GM12865 (cell line): ENCODE data around the gene NSUN7.

Experiments
- DNase-seq: peaks from one replicate; pipeline ENCODE4 v3.0.0; 2010; ENCODE audit warnings: low read depth
- H3K4me3 ChIP-seq: 2 replicates; pipeline ENCODE4 v1.5.1; 2011; ENCODE audit warnings: mild to moderate bottlenecking, low read depth, low read length, control low read depth
- TF ChIP-seq, protein P1 (sequence below): IDR thresholded peaks from 2 replicates; pipeline ENCODE4 v1.5.1; 2011; ENCODE audit warnings: low read length, control low read depth, low read depth, inconsistent platforms; ENCODE audit not compliant: insufficient read depth; ENCODE audit errors: missing control alignments

NSUN7 gene

DNA sequence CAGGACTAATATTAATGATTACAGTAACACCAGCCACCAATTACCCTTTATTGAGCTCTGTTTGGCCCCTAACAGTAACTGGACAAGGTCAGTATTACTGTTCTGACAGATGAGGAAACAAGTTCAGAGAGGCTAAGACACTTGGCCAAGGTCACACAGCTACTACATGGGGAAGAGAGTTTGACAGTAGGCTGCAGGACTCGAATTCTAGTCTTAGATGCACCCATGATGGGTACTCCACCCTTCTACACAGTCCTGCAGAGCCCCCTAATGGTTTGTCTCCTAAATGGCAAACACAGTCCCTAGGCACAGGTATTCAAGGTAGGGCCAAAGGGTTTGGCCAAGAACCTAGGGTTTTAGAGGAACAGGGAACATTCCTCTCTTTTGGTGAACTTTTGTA lies 93.9 kb downstream of the NSUN7 start:
- TF ChIP-seq, protein P1, sequence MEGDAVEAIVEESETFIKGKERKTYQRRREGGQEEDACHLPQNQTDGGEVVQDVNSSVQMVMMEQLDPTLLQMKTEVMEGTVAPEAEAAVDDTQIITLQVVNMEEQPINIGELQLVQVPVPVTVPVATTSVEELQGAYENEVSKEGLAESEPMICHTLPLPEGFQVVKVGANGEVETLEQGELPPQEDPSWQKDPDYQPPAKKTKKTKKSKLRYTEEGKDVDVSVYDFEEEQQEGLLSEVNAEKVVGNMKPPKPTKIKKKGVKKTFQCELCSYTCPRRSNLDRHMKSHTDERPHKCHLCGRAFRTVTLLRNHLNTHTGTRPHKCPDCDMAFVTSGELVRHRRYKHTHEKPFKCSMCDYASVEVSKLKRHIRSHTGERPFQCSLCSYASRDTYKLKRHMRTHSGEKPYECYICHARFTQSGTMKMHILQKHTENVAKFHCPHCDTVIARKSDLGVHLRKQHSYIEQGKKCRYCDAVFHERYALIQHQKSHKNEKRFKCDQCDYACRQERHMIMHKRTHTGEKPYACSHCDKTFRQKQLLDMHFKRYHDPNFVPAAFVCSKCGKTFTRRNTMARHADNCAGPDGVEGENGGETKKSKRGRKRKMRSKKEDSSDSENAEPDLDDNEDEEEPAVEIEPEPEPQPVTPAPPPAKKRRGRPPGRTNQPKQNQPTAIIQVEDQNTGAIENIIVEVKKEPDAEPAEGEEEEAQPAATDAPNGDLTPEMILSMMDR = peak; percentile 54
- no peak overlapping the region for H3K4me3 ChIP-seq
- DNase-seq = peak; percentile 65

DNA sequence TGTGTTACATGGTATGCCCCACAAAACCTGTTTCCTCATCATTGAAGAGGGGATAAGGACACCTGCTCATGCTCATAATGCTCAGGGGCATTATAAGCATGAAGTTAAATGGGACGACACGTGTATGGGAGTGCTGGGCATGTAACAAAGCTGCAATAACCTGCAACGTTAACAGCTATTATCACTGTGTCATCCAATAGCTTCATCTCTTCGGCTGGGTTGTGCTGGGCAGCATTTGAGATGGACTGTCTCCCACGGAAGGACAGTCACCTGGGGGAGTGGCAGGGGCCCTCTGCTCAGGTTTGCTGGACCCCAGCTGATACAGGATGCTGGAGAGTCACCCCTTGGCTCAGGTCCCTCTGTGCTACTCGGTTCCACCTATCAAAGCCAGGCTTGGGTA lies 94.5 kb downstream of the NSUN7 start:
- DNase-seq = no peak
- TF ChIP-seq, protein P1 = no peak
- H3K4me3 ChIP-seq = no peak overlapping the region

DNA sequence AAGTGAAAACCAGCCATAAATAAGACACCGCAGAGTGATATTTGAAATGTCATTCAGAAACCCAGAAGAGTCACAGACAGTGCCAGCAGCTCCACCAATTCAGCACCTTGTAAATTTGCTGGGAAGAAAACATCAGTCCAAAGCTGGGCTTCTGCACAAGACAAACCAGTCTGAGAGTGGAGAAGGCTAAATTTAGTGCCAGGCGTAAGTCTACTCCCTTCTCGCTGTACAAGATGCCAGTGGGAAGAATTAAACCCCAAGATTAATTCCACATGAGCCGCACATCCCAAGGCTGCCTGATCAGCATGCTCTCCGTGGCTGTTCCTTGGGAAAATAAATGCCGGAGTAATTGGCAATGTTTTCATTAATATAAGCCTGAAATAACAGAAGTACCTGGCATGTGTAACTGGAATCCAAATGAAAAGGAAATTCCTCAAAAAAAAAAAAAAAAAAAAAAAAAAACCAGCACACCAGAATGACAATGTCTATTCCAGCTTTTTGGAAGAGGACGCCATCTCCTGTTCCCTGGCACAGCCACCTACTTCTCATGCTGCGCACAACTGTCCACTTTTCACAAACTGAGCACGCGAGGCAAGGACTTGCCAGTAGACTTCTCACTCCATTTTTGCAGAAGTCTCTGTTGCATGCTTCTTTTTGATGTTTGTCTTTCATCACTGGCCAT lies 95.5 kb downstream of the NSUN7 start:
- TF ChIP-seq, protein P1 = no peak
- H3K4me3 ChIP-seq = no peak overlapping the region
- no peak for DNase-seq

DNA sequence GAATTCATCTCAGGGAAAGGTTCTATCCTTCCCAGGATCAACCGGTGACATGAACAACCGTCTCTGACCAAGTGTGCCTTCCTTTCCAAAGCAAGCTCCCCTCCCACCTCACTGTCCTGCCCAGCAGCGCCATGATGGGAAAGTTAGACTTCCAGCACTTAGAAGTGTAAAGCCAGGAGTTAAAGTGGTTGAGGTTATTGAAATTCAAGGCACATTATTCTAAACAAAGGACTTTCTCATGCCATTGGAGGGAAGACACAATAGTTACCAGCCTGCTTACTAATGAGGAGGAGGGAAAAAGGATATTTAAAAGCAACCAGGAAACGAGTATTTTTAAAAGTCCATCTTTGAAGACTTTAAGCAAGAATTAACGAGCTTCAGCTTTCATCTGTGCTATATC lies 96.8 kb downstream of the NSUN7 start:
- DNase-seq = no peak
- TF ChIP-seq, protein P1 = no peak

DNA sequence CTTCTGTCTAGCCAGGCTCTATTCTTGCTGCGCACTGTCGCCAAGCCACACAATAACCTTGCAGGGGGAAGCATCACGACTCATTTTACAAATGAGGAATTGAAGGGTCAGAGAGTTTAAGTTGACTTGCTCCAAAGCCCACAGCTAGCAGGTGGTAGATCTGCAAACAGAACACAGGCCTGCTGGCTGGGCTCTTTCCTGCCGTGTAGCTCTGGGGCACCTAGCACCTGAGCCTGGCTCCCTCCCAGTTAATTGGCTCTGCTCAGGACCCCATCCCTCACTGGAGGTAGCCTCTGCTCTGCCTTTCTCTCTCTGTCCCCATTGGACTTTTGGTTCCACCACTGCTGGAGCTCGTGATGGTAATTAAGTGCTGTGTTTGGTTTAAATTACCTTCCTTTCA lies 98.5 kb downstream of the NSUN7 start:
- DNase-seq = no peak
- TF ChIP-seq, protein P1 = no peak

More for the DNA sequence above, 96.8 kb downstream of the NSUN7 start:
- no peak overlapping the region for H3K4me3 ChIP-seq

DNA sequence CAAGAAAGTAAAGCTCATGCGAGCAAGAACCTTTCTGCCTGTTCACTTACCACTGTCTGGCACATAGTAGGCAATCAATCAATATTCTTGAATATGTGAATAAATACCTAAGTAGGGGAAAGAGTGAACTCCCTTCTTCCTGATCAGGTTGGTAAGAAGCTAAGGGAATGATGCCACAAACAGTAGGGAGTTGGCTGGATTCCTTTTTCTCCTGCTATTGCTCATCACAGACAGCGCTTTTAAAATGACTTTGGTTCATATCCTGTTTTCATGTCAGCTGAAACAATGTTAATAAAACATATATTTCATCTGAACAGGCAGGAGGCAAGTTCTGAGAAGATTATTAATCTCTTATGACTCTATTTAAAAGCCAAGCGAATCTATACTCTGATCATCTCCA lies 99.2 kb downstream of the NSUN7 start:
- TF ChIP-seq, protein P1 = no peak
- DNase-seq = no peak
- no peak overlapping the region for H3K4me3 ChIP-seq

More for the DNA sequence above, 98.5 kb downstream of the NSUN7 start:
- no peak overlapping the region for H3K4me3 ChIP-seq

DNA sequence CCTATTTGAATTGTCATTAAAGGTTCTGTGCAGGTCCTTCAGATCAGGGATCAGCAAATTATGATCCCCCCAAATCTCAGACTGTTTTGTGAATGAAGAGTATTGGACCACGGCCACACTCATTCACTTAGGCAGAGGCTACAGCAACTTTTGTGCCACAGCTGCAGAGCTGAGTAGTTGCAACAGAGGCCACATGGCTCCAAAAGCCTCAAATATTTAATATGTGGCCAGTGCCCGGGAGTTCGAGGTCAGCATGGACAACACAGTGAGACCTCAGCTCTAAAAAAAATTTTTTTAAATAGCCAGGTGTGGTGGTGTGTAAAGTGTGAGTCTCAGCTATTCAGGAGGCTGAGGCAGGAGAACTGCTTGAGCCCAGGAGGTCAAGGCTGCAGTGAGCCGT lies 100.7 kb downstream of the NSUN7 start:
- TF ChIP-seq, protein P1 = no peak
- no peak overlapping the region for H3K4me3 ChIP-seq
- DNase-seq = no peak
